GM12872 (cell line): ENCODE measurements around the gene ABCA7.

ENCODE experiments used
- TF ChIP-seq, protein P1 (sequence below): IDR thresholded peaks from 3 replicates; pipeline ENCODE4 v1.5.1; 2011; ENCODE audit warnings: low read depth, mild to moderate bottlenecking, low read length, moderate library complexity; ENCODE audit not compliant: insufficient read depth

The ABCA7 gene

DNA sequence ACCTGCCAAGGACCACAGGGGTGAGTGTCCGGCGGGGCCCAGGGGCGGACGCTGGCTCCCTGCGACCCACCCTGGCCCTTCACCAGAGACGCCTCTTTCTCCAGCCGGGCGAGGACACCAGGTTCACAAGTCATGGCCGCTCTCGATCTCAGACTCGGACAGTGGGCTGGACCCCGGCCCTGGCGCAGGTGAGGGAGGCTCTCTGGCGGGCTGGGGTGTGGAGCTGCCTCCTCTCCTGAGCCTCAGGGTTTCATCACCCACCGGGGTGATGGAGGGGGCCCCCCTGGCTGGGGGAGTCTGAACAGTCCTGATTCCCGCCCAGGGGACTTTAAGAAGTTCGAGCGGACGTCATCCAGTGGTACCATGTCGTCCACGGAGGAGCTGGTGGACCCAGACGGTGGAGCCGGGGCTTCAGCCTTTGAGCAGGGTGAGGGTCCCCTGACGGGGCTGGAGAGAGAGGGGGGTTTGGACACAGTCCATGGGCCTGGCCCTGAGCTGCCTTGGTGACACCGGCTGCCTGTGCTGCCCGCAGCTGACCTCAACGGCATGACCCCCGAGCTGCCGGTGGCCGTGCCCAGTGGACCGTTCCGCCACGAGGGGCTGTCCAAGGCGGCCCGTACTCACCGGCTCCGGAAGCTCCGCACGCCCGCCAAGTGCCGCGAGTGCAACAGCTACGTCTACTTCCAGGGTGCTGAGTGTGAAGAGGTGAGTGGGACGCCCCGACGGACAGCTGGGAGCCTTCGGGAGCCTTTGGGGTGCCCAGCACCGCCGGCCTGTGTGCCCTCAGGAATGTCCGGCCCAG, 40.7 kb downstream of the ABCA7 start:
- TF ChIP-seq, protein P1, sequence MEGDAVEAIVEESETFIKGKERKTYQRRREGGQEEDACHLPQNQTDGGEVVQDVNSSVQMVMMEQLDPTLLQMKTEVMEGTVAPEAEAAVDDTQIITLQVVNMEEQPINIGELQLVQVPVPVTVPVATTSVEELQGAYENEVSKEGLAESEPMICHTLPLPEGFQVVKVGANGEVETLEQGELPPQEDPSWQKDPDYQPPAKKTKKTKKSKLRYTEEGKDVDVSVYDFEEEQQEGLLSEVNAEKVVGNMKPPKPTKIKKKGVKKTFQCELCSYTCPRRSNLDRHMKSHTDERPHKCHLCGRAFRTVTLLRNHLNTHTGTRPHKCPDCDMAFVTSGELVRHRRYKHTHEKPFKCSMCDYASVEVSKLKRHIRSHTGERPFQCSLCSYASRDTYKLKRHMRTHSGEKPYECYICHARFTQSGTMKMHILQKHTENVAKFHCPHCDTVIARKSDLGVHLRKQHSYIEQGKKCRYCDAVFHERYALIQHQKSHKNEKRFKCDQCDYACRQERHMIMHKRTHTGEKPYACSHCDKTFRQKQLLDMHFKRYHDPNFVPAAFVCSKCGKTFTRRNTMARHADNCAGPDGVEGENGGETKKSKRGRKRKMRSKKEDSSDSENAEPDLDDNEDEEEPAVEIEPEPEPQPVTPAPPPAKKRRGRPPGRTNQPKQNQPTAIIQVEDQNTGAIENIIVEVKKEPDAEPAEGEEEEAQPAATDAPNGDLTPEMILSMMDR, result no peak

DNA sequence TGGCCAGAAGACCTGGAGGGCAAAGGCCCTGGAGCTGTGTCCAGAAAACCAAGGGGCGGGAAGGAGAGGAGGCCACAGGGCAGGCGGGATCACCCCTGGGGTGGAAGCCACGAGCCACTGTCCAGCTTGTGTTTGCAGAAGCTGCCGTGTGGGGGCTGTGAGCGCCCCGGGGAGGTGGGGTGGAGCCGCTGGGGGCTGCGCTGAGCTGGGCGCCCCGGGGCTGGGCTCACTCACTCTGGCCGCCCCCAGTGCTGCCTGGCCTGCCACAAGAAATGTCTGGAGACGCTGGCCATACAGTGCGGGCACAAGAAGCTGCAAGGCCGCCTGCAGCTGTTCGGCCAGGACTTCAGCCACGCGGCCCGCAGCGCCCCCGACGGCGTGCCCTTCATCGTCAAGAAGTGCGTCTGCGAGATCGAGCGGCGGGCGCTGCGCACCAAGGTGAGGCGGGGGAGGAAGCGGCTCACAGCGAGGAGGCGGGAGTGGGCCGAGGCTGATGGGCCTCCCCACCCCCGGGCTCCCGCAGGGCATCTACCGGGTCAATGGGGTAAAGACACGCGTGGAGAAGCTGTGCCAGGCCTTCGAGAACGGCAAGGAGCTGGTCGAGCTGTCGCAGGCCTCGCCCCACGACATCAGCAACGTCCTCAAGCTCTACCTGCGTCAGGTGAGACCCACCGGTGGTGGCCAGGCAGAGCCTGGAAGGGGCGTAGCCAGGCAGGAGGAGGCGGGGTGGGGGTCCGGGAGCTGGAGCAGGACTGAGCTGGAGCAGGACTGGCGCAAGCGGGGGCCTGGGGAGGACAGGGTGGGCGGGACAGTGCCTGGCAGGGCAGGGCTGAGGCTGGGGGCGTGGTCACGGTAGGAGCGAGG, 41.6 kb downstream of the ABCA7 start:
- TF ChIP-seq, protein P1, result no peak

DNA sequence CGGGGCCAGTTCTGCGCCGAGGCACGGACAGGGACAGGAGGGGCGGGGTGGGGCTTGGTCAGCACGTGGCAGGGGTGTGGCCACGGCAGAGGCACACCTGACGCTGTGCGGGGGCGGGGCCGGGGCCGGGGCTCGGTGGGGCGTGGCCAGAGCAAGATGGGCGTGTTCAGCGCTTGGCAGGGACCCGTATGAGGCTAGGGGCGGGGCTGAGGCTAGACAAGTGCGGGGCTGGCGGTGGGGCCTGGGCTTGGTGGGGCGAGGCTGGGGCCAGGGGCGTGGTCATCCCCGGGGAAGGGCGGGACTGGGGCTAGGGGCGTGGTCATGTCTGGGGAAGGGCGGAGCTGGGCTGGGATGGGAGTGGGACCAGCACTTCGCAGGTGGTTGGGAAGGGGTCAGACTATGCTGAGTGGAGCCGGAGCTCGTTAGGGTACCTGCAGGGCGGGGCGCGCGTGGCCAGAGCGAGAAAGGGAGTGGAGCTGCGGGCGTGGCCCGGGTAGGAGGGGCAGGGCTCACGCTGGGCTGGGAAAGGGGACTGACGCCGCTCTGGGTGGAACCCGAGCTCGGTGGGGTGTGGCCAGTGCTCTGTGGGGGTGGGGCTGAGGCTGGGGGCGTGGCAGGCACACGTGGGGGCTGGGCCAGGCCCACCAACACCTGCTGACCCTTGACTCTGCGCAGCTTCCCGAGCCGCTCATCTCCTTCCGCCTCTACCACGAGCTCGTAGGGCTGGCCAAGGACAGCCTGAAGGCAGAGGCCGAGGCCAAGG, 42.4 kb downstream of the ABCA7 start:
- TF ChIP-seq, protein P1, result no peak

DNA sequence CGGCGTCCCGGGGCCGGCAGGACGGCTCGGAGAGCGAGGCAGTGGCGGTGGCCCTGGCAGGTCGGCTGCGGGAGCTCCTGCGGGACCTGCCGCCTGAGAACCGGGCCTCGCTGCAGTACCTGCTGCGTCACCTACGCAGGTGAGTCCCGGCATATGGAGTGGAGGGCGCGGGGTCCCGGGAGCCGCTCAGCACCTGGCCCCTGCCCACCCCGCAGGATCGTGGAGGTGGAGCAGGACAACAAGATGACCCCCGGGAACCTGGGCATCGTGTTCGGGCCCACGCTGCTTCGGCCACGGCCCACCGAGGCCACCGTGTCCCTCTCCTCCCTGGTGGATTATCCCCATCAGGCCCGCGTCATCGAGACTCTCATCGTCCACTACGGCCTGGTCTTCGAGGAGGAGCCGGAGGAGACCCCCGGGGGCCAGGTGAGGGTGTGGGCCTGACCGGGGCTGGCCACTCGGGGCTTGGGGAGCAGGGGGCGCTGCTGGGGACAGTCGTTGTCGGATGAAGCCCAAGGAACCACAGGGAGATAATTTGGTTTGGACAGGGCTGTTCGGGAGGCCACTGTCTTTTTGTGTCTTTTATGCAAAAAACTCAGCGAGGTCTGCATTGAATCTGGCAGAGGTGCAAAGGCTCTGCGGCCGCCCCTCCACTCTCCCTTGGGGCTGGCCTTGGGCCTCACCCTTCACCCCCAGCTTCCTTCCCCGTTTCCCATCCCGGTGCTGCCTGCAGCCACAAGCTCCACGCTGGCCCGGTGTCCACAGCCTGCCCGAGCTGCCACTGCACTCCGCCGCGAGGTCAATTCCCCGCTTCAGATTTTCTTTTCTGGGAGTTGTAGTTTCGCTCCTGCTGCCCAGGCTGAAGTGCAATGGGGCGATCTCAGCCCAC, 43.3 kb downstream of the ABCA7 start:
- TF ChIP-seq, protein P1, result no peak

DNA sequence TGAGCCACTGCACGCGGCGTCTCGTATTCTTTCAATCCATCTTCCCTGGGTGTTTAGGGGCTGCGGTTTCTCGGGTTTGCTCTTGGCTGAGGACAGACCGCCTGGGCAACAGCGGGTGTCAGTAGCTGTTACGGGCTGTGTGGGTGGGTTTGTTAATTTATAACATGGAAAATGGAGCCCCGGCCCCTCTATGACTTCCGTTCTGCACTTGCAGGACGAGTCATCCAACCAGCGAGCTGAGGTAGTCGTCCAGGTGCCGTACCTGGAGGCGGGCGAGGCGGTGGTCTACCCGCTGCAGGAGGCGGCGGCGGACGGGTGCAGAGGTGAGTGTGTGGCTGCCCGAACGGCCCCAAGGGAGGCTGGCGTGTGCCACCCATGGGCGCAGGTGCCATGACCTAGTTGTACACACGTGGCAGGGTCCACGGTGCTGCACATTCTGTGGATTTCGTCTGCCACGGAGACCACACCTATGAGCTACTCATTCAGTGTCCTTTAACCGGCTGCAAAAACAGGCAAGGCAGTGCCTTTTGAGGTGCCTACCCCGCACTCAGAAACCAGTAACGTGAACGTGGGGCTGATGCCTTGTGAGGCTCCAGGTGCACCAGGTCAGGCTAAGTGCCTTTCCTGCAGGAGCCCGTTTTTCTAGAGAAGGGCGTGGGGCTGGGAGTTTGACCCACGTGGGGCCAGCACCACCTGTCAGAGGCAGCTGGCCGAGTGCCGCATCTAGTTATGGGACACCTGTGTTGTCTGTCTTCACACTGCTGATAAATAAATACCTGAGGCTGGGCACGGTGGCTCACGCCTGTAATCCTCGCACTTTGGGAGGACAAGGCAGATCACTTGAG, 44.3 kb downstream of the ABCA7 start:
- TF ChIP-seq, protein P1, result no peak

DNA sequence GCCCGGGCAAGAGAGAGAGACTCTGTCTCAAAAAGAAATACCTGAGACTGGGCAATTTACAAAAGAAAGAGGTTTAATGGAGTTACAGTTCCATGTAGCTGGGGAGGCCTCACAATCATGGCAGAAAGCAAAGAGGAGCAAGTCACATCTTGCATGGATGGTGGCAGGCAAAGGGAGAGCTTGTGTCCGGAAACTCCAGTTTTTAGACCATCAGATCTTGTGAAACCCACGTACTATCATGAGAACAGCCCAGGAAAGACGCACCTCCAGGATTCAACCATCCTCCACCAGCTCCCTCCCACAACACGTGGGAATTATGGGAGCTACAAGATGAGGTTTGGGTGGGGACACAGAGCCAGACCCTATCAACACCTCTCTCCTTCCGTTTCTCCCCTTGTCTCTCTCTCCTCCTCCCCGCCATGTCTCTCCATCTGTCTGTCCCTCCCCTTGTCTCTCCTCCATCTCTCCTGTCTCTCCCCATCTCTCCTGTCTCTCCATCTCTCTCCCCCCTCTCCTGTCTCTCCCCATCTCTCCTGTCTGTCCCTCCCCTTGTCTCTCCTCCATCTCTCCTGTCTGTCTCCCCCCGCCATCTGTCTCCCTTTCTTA, 45.2 kb downstream of the ABCA7 start:
- TF ChIP-seq, protein P1, result no peak
